ENCODE data around the gene CCDC85B. TPM values are rescaled to one million over a fixed set of nuclear protein-coding genes. Genes with fewer than 3 reads are reported as not detected.

Gene CCDC85B
- total and polyA plus RNA-seq, 10 donors = 38.7 to 131 (median 51.3) TPM

GRCh38 chr11:65922565-65922964 lies 32.1 kb downstream of the CCDC85B start:
- DNase-seq = no peak
- intact Hi-C loops (cut with DNase I; ENCODE audit: low total_unique reads) = no loop called here
- no peak for TF ChIP-seq POLR2AphosphoS5 (IDR thresholded peaks at IDR 0.05)
- no peak for TF ChIP-seq POLR2A (IDR thresholded peaks at IDR 0.05)
- no peak for TF ChIP-seq CTCF (IDR thresholded peaks at IDR 0.05 in 8 of 11, conservative IDR thresholded peaks at IDR 0.05 in 3 of 11)

GRCh38 chr11:65925397-65925796 lies 34.9 kb downstream of the CCDC85B start:
- intact Hi-C loops (cut with DNase I; ENCODE audit: low total_unique reads) = no loop called here
- H3K27me3 ChIP-seq (replicated peaks in 1 of 7) = no peaks in the 10 kb centered on the region
- H3K4me1 ChIP-seq = peaks cover 22 to 59% (median 31%) of the 10 kb centered on the region in 6 donors
- H3K9me3 ChIP-seq = no peaks in the 10 kb centered on the region
- H3K27ac ChIP-seq = no peak overlapping the region
- no peak overlapping the region for H3K4me3 ChIP-seq
- no peak for DNase-seq
- 86 to 92% (median 92%) methylated on average over 2 of the region's 2 CpGs for WGBS, 5 donors
- H3K36me3 ChIP-seq = peaks cover 0 to 52% (median 19%) of the 10 kb centered on the region in 6 donors
- TF ChIP-seq CTCF (IDR thresholded peaks at IDR 0.05 in 8 of 11, conservative IDR thresholded peaks at IDR 0.05 in 3 of 11) (no peak), POLR2AphosphoS5 (IDR thresholded peaks at IDR 0.05) (no peak), POLR2A (IDR thresholded peaks at IDR 0.05) (no peak)

More at GRCh38 chr11:65922565-65922964, 32.1 kb downstream of the CCDC85B start:
- peaks cover 0 to 55% (median 19%) of the 10 kb centered on the region in 6 donors for H3K36me3 ChIP-seq
- 42 to 77% (median 44%) methylated on average over 3 of the region's 3 CpGs for WGBS, 5 donors
- no peaks in the 10 kb centered on the region for H3K9me3 ChIP-seq
- H3K27ac ChIP-seq = peak overlapping the region in 1 of 8 donors; percentile 12
- no peak overlapping the region for H3K4me3 ChIP-seq
- H3K27me3 ChIP-seq (replicated peaks in 1 of 7) = no peaks in the 10 kb centered on the region
- H3K4me1 ChIP-seq = peaks cover 21 to 59% (median 30%) of the 10 kb centered on the region in 6 donors

GRCh38 chr11:65927904-65928397 lies 37.5 kb downstream of the CCDC85B start:
- H3K27ac ChIP-seq = peak overlapping the region; percentile 76 to 94 (median 86)

More at GRCh38 chr11:65927904-65928397, 37.5 kb downstream of the CCDC85B start:
- peaks cover 12 to 34% (median 20%) of the 10 kb centered on the region in 6 donors for H3K4me1 ChIP-seq
- H3K4me3 ChIP-seq = peak overlapping the region in 5 of 8 donors; percentile 19 to 59 (median 23)
- DNase-seq = peak; percentile 89
- intact Hi-C loops (cut with DNase I; ENCODE audit: low total_unique reads) = no loop called here
- TF ChIP-seq POLR2AphosphoS5 (IDR thresholded peaks at IDR 0.05) = peak; percentile 49 to 71 (median 60)
- peak in 4 of 11 experiments; percentile 25 to 29 (median 26) for TF ChIP-seq CTCF (IDR thresholded peaks at IDR 0.05 in 8 of 11, conservative IDR thresholded peaks at IDR 0.05 in 3 of 11)
- TF ChIP-seq POLR2A (IDR thresholded peaks at IDR 0.05) = no peak
- no peaks in the 10 kb centered on the region for H3K9me3 ChIP-seq
- WGBS, 5 donors = 9 to 19% (median 16%) methylated on average over 9 of the region's 9 CpGs
- no peaks in the 10 kb centered on the region for H3K27me3 ChIP-seq (replicated peaks in 1 of 7)
- peaks cover 0 to 26% (median 7%) of the 10 kb centered on the region in 6 donors for H3K36me3 ChIP-seq

Measured in spleen (tissue), 11 donors.